K562 (cell line): ENCODE data around the gene IL12A. TPM values are rescaled to one million over a fixed set of nuclear protein-coding genes. Genes with fewer than 3 reads are reported as not detected.

Source experiments
- ATF7 ChIP-seq: fragments of 450-650 bp; IDR thresholded peaks from 2 replicates; pipeline ENCODE4 v1.7.1; 2014; ENCODE audit warnings: mild to moderate bottlenecking, moderate library complexity
- C11orf30 ChIP-seq: fragments of 450-650 bp; IDR thresholded peaks from 2 replicates; pipeline ENCODE4 v1.6.1; 2016; ENCODE audit warnings: low read depth, mild to moderate bottlenecking
- CAMTA2 ChIP-seq: fragments of 250-450 bp; sonication (Bioruptor Pico); conservative IDR thresholded peaks from 2 replicates; pipeline ENCODE4 v1.5.1; 2022
- GATAD2B ChIP-seq: fragments of 450-650 bp; IDR thresholded peaks from 2 replicates; pipeline ENCODE4 v1.6.1; 2017; ENCODE audit warnings: mild to moderate bottlenecking, borderline replicate concordance
- SLC30A9 ChIP-seq: fragments of 250-450 bp; sonication (Bioruptor Pico); IDR thresholded peaks from 2 replicates; pipeline ENCODE4 v1.8.0; 2022; ENCODE audit warnings: mild to moderate bottlenecking, moderate library complexity
- SMARCB1 ChIP-seq: IDR thresholded peaks from 2 replicates; pipeline ENCODE4 v1.6.1; 2011; ENCODE audit warnings: improper control_type of control experiment, low read depth; ENCODE audit not compliant: insufficient read length
- STAT5B ChIP-seq: fragments of 250-450 bp; sonication (Bioruptor Pico); IDR thresholded peaks from 2 replicates; pipeline ENCODE4 v1.8.0; 2021; ENCODE audit warnings: mild to moderate bottlenecking, inconsistent platforms
- TCF7L2 ChIP-seq: fragments of 150-350 bp; IDR thresholded peaks from 2 replicates; pipeline ENCODE4 v1.6.1; 2016; ENCODE audit warnings: low read depth, mild to moderate bottlenecking, low read length, moderate library complexity
- polyA plus RNA-seq, 8 experiments: library from polyadenylated mRNA; depleted of rRNA in 4 of 8; stranded (reverse) in 5 of 8; unstranded in 3 of 8; fragments of >200 nt; fragmentation: Nextera tagmentation in 2 of 8; fragmentation: Illumina TruSeq in 1 of 8; extraction: Ambion mirVana in 2 of 8; extraction: Trizol in 1 of 8; gene quantifications; 2 replicates each; pipeline versions ENCODE4 v1.2.1 to v1.2.3, GENCODE V29; 2011 to 2014; ENCODE audit warnings: inconsistent platforms in 1 of 8, missing spikeins in 1 of 8
- total RNA-seq, 7 experiments: library from RNA; depleted of rRNA in 6 of 7; stranded (reverse); fragments of >200 nt in 6 of 7; fragmentation: Illumina TruSeq in 2 of 7; extraction: Trizol in 2 of 7; gene quantifications; 2 replicates each; pipeline versions ENCODE4 v1.2.1 to v1.2.3, GENCODE V29; 2011 to 2021; ENCODE audit warnings: low replicate concordance in 1 of 7
- TF ChIP-seq, protein P1 (sequence below): sonication (generic); formaldehyde crosslinking; IDR thresholded peaks from 2 replicates; pipeline ENCODE4 v1.8.1; 2023; ENCODE audit warnings: mild to moderate bottlenecking, missing genetic modification reagents

The IL12A gene
- total and polyA plus RNA-seq, 9 of the 15 experiments (the other 6 are each of a cell fraction or from before 2014, with no cell fraction given) = not detected

DNA sequence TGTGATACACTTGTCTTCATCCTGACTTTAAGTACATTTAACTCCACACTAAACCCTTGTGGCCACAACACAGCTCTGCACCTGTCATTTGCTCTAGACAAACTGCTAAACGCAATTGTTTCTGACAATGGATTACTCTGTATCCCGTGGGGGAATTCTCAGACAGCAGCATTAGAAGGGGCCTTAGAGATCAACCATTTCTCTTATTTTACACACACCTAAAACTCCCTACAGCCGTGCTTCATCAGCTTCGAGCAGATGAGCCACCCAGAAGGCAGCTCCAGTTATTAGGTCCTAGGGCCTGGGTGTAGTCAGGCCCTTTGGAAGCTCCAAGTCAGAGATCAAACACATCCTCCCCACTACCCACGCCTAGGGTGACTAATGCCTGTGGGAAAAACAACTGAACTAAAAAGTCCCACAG is 1.3 kb upstream of the IL12A start (continued):
- TF ChIP-seq SMARCB1 = no peak
- TF ChIP-seq CAMTA2 (CRISPR knock-in tag) = no peak
- no peak for TF ChIP-seq TCF7L2
- no peak for TF ChIP-seq SLC30A9 (CRISPR knock-in tag)
- no peak for TF ChIP-seq GATAD2B
- no peak for TF ChIP-seq ATF7
- TF ChIP-seq C11orf30 = no peak
- TF ChIP-seq STAT5B (CRISPR knock-in tag) = no peak
- TF ChIP-seq, protein P1, sequence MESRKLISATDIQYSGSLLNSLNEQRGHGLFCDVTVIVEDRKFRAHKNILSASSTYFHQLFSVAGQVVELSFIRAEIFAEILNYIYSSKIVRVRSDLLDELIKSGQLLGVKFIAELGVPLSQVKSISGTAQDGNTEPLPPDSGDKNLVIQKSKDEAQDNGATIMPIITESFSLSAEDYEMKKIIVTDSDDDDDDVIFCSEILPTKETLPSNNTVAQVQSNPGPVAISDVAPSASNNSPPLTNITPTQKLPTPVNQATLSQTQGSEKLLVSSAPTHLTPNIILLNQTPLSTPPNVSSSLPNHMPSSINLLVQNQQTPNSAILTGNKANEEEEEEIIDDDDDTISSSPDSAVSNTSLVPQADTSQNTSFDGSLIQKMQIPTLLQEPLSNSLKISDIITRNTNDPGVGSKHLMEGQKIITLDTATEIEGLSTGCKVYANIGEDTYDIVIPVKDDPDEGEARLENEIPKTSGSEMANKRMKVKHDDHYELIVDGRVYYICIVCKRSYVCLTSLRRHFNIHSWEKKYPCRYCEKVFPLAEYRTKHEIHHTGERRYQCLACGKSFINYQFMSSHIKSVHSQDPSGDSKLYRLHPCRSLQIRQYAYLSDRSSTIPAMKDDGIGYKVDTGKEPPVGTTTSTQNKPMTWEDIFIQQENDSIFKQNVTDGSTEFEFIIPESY = no peak
